NCI-H1436 treated with DMSO at 0.1 percent for 48 hours (cell line): ENCODE data around the gene COL27A1.
"Not testable (repeated sequence)": the region's sequence is repeated elsewhere in the genome, so short reads cannot be mapped to it uniquely, and the experiment has no call there.

Source experiments
- DNase-seq: peaks from one replicate; lab custom pipeline; 2025; lab: John Stamatoyannopoulos, UW

The COL27A1 gene

DNA sequence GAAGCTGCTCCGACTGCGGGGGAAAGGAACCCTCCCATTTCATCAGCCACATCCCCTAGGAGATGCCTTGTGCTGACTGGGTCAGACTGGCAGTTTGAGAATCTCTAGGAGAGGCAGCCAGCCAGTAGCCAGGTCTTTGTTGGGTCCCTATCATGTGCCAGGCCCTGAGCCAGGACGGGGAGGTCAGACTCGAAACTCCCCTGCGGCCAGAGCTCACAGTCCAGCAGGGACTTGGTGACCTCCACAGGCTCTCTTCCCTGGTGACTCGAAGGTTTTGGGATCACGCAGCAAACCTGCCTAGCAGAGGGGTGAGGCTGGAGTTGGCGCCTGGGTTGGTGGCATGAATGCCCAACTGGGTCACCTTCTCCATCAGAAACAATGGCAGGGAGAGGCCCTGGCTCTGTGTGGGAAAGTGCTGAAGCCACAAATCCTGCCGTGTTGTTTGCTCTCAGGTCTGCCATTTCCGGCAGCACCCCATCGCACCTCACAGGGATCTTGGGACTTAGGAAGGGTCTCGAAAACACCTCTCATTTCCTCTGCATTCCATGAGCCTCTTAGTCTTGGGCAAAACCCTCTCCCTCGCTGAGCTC is 153.1 kb downstream of the COL27A1 start:
- no peak for DNase-seq

DNA sequence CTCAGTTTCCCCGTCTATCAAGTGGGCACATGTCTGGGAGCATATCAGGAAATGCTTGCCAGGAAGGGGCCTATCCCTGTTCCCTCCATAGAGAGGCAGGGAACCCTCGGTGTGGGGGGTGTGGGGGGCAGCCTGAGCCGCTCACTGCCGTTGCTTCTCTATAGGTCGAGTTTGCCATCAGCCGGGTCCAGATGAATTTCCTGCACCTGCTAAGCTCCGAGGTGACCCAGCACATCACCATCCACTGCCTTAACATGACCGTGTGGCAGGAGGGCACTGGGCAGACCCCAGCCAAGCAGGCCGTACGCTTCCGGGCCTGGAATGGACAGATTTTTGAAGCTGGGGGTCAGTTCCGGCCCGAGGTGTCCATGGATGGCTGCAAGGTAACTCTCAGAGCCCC is 153.8 kb downstream of the COL27A1 start:
- no peak for DNase-seq

DNA sequence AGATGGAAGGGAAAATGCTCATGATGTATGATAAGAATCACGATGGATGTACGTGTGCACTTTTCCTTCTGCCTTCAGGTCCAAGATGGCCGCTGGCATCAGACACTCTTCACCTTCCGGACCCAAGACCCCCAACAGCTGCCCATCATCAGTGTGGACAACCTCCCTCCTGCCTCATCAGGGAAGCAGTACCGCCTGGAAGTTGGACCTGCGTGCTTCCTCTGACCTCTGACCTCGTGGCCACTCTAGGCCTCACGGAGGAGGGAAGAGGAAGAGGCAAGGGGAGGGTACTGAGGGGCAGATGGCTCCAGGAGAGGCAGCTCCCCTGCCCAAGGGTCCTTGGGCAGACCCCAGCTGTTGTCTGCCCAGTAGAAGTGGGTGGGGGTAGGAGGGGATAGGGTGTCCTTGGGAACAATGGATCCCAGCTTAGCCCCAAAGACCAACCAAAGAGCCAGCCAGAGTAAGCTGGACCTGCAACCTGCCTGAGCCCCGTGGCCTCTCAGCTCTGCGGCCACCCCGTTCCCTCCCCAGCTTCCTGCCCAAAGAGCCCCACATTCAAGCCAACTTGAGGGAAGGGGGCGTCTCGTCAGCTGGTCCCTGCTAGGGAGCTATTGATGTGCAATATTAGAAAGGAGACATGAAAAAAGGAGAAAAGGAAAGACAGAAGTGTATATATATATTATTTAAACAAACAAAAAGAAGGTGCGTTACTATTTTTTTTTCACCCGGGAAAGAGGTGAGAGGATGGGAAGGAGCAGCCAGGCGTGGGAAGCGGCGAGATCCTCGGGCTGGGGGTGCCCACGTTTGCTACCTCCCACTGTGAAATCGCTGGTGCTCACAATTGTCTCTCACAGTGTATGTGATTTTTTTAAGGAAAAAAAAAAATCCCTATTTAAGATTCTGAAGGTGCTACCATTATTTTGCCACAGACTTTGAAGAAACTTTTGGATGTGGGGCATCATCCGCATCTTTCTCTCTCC is 155.4 kb downstream of the COL27A1 start:
- DNase-seq: no peak

DNA sequence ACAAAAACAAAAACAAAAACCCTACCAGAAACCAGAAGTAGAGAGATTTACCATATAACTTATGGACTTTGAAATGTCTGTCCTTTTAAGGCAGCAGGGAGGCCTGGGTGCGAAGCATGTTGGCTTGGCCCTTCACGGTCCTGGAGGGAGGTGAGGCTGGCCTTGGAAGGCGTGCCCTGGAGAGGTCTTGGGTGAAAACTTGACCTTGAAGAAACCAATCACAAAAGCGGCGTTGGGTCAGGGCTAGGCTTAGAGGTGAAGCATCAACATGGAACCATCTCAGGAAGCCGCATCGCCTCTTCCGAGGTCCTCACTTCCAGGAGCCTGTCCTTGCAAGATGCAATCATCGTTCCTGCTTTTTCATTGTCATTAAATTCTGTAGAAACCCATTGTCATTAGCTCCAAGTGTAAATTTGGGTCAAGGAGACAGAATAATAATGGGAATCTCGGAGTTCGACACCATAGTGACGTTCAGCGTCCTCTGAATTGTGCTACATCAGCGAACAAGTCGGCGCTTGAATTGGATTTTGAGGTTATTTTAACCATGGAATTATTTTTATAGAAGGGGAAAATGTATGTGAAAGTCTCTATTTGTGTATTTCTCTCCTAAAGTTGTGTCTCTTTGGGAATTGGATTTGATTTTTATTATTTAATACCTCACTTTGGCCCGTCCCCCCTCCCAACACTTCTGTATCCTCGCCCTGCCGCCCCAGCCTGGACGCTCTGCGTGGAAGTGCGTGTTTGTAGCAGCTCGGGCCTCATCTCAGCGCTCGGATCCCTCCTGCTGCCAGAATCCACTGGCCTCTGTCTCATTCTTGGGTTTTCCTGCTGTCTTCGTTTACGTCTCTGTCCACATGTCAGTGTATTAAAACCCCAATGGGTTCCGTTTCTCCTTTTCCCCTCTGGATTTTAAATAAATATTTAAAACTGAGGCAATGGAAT is 156.5 kb downstream of the COL27A1 start:
- no peak for DNase-seq

DNA sequence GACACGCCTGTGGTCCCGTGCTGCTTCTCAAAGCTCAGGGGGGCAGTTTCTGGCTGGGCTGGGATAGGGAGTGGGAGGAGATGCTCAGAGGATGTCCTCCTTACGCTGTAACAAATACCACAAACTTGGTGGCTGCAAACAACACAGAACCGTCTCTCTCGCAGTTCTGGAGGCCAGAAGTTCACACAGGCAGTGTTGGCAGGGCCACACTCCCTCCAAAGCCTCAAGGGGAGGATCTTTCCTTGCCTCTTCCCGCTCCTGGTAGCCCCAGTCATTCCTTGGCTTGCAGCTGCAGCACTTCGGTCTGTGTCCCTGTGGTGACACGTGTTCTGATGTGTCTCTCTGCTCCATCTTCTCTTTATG is 157.2 kb downstream of the COL27A1 start:
- no peak for DNase-seq

DNA sequence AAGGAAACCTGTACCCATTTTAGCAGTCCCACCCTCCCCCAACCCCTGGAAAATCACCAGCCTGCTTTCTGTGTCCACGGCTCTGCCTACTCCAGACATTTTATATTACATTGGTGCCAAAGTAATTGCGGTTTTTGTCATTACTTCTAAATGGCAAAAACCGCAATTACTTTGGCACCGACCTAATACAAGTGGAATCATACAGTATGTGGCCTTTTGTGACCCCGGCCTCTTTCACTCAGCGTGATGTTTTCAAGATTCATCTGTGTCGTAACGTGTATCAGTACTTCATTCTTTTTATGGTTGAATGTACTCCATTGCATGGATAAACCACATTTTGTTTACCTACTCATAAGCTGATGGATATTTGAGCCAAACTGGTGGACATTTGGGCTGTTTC is 157.8 kb downstream of the COL27A1 start:
- DNase-seq: no peak

DNA sequence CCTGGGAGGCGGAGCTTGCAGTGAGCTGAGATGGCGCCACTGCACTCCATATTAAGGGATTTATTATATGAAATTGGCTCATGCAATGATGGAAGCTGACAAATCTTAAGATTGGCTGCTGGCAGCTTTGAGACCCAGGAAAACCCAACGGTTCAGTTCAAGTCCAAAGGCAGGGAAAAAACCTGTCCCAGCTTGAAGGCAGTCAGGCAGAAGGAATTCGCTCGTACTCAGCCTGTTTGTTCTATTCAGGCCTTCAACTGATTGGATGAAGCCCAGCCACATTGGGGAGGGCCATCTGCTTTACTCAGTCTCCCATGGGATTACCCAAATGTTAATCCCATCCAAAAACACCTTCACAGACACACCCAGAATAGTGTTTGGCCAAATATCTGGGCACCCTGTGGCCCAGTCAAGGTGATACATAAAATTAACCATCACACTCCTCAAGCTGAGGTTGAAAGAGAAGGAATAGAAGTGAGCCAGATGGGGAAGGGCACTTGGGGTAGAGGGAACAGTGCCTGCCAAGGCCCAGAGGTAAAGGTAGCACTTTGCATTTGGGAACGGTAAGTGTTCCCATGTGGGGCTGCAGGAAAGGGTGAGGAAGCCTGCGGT is 159.0 kb downstream of the COL27A1 start:
- no peak for DNase-seq

DNA sequence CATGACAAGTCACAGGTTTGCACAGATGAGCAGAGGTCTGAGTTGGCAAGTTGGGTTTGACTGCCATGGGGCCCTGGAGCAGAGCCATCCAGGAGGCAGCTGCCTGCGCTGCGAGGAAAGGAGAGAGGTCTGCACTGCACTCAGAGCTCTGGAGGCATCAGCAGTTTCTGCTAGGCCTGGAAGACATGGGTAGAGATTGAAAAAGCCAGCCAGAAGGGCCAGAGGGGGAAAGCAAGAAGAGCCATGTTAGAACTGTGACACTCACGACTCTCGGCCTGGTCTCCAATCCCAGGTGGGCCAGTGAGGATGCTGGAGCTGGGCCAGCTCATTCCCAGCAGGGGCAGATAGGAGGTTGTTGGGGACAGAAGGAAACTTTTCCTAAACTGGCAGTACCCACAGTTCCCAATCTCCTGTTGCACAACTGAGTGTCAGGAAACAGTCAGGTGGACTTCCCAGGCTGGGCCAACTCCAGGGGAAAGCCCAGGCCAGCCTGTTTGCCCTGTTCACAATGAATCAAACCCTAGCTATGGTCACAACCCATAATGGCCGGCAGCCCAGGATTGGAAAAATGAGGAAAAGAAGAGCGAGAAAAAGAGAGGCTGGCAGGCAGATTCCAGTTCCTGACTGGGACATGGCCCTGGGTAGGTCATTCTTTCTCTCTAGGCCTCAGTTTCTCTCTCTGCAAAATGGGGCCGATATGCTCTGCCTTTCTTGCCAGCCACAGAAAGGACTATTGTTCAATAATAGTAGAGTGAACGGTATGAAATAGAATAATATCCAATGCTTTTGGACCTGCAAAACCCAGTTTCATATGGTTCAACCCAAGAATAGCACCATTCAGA is 159.8 kb downstream of the COL27A1 start:
- DNase-seq: no peak

DNA sequence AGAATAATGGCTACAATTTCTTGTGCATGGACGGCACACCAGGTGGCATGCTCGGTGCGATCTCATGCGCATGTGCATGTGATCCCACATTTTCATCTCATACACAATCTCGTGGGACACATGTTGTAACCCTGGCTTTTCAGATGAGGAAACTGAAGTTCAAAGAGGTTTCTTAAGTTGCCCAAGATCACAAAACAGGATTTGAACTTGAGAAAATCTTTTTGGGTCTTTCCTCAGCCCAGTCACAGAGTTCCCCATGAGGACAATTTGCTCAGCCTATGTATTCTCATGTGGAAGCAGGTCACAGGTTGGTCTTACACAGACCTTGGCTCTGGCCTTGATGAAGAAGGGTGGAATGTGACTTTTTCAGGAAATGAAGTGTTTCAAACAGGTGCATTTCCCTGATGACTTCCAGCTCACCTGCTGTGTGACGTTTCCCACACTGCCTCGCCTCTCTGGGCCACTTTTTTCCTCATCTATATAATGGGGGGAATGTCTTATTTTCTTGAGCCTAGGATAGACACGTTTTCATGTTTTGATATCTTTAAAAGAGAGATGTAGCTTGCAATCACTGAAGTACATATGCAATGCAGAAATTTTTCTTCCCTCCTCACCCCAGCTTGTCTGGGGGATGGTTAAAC is 160.5 kb downstream of the COL27A1 start:
- no peak for DNase-seq

DNA sequence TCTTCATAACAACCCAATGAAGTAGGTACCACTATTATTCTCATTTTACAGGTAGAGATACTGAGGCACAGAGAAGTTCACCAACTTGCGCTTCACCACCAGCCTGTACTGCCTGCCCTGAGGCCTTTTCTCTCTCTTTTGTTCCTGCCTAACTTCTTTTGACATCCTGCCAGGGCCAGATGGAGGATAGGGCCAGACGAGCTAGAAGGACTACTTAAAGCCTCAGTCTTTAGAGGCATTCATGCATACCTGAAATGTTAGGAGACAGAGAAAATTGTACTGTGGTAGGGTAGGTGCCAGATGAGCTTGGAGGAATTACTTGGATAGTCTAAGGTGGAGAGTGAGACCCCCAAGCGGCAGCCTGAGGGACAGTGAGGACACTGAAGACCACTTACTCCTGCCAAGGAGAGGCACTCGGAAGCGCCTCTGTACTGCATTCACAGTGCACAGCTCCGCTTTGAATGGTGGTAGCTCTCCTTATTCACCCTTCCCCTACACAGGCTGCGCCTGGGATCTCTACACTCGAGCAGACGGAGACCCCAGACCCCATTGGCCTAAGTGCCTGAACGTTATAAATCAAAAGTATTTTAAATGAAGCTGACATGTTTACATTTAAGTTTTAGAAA is 161.4 kb downstream of the COL27A1 start:
- DNase-seq: no peak

DNA sequence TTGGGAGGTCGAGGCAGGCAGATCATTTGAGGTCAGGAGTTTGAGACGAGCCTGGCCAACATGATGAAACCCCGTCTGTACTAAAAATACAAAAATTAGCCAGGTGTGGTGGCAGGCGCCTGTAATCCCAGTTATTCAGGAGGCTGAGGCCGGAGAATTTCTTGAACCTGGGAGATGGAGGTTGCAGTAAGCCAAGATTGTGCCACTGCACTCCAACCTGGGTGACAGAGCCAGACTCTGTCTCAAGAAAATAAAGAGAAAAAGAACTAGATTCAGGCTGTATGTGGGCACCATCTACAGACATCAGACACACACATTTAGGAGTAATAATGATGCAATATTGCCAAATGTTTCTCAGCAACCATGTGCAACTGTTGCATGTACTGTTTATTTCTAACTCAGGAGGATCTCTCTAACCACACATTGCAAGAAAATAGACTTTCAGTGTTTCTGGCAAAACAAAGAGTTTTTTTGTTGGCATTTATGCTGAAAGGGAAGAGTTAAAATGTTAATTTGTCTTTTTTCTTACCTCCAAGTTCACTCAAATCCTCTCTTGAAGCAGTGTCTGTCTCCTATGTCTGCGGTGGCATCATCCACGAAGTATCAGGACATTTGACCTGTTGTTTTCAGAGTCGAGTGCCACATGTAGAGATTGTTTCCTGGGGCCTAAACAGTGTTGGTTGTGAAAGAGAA is 162.5 kb downstream of the COL27A1 start:
- DNase-seq: no peak

DNA sequence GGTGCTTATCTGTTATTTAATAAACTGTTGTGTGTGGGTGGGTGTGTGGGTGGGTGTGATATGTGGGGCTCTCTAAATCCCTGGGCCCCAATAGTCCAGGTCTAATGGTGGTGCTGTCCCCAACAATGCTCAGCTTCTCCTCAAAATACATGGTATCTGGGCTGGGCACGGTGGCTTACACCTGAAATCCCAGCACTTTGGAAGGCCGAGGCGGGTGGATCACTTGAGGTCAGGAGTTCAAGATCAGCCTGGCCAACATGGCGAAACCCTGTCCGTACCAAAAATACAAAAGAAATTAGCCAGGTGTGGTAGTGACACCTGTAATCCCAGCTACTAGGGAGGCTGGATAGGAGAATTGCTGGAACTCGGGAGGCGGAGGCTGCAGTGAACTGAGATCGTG is 163.1 kb downstream of the COL27A1 start:
- DNase-seq: no peak

DNA sequence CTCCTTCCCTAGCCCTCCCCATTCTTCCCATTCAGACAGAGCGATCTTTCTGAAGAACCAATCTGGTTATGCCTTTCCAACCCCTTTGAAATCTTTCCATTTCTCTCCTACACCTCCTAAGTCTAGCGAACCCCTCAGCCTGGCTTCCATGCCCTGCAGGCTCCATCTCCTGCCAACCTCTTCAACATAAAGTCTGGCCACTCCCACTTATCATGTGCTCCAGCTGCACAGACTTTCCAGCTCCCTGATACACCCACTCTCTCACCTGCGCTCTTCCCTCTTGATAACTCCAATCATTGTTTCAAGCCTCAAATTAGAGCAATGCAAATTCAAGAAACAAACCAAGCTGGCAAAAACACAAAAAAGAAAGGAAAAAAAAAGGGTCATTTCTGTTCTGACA is 163.8 kb downstream of the COL27A1 start:
- no peak for DNase-seq

DNA sequence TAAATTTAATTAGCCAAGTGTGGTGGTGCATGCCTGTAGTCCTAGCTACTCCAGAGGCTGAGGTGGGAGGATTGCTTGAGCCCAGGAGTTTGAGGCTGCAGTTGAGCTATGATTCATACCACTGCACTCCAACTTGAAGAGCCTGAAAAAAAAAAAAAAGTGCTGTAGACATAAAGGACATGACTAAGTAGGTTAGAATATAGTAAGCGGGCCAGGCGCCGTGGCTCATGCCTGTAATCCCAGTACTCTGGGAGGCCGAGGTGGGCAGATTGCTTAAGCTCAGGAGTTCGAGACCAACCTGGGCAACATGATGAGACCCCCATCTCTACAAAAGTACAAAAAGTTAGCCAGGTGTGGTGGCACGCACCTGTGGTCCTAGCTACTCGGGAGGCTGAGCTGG is 165.4 kb downstream of the COL27A1 start:
- DNase-seq: not testable (repeated sequence)

DNA sequence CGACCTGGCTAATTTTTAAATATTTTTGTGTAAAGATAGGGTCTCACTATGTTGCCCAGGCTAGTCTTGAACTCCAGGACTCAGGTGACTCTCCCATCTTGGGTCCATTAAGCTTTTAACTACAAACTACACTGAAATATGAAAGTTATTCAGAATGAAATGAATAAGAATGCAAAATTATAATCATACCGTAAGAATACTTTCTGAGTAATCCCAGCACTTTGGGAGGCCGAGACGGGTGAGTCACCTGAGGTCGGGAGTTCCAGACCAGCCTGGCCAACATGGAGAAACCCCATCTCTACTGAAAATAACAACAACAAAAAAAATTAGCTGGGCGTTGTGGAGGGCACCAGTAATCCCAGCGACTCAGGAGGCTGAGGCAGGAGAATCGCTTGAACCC is 166.4 kb downstream of the COL27A1 start:
- DNase-seq: no peak

DNA sequence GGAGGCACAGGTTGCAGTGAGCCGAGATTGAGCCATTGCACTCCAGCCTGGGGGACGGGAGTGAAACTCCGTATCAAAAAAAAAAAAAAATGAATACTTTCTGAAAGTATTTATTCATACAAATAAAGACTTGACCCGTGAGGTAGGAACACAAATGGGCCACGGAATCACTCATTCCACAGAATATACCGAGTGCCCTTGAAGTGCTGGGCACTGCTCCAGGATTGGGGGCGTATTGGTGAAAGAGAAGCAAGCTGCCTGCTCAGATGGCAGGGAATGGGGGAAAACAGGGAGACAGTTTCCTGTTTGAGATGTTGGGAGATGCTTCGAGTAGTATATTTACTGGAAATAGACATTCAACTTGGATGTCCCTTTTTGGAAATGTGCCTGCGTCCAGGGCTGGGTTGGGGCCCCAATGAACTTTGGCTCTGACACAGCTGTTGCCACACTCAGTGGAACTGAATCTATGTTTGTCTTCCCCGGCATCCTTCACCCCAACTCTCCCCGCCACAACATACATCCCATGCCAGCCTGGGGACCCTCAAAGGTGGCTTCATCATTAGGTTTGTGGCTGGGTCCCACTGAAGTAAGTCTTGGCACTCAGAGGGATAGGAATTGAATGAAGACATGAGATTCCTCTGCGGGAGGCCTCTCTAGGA is 167.0 kb downstream of the COL27A1 start:
- DNase-seq: not testable (repeated sequence)

DNA sequence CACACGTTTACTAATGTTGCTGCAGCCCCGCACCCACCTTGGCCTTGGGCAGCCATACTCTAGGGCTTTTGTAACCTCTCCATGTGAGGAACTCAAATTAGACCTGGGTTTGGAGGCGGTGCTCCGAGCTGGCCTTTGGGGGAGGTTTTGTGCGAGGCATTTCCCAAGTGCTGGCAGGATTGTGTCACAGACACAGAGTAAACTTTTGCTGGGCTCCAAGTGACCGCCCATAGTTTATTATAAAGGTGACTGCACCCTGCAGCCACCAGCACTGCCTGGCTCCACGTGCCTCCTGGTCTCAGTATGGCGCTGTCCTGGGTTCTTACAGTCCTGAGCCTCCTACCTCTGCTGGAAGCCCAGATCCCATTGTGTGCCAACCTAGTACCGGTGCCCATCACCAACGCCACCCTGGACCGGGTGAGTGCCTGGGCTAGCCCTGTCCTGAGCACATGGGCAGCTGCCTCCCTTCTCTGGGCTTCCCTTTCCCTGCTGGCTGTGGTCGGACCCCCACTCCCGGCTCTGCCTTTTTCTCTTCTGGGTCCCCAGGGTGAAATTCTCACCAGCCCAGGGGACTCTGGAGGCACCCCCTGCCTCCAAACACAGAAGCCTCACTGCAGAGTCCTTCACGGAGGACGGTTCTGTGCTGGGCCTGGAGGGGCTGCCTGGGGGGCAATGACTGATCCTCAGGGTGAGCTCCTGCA is 167.6 kb downstream of the COL27A1 start, which contains the start of gene ORM1:
Gene ORM1 (plus strand): TSS at position 268 of the 701 bp plus-strand sequence. CDS start 36 bp downstream, at position 304.
- not testable (repeated sequence) for DNase-seq

DNA sequence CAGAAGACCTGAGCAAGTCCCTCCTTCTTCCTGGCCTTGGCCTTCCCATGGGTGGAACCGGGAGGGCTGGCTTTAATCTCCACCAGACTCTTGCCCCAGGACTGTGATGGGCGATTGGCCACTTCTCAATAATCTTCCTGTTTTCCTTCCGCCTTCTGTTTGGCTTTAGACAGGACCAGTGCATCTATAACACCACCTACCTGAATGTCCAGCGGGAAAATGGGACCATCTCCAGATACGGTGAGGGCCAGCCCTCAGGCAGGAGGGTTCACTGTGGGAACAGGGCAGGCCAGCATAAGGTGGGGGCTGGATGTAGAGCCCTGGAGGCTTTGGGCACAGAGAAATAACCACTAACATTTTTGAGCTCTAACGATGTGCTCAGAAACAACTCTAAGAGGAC is 168.5 kb downstream of the COL27A1 start:
- not testable (repeated sequence) for DNase-seq
